GM12878 (cell line): Measurements from ENCODE around the gene ATG9B.

Experiments used
- GABPA ChIP-seq: IDR thresholded peaks from 2 replicates; pipeline ENCODE4 v1.6.1; 2014; ENCODE audit warnings: antibody characterized with exemption, low read depth, mild to moderate bottlenecking, inconsistent platforms
- SMC3 ChIP-seq: IDR thresholded peaks from 2 replicates; pipeline ENCODE4 v1.6.1; 2011; ENCODE audit warnings: low read length, improper control_type of control experiment, borderline replicate concordance
- SRF ChIP-seq, 2 experiments: IDR thresholded peaks; 2 replicates each; pipeline ENCODE4 v1.6.1; 2011; ENCODE audit warnings: low read depth in 2 of 2, low read length in 2 of 2, mild to moderate bottlenecking in 1 of 2, moderate library complexity in 1 of 2
- TF ChIP-seq, protein P1 (sequence below), 3 experiments: IDR thresholded peaks in 2 of 3; conservative IDR thresholded peaks in 1 of 3; 2 replicates each; pipeline ENCODE4 v1.5.1; 2011; ENCODE audit warnings: low read depth in 3 of 3, low read length in 3 of 3, mild to moderate bottlenecking in 3 of 3, control low read depth in 2 of 3, moderate library complexity in 2 of 3, inconsistent platforms in 1 of 3, mixed read lengths in 1 of 3; ENCODE audit not compliant: control insufficient read depth in 2 of 3, insufficient read depth in 1 of 3; ENCODE audit errors: extremely low read depth in 1 of 3

DNA sequence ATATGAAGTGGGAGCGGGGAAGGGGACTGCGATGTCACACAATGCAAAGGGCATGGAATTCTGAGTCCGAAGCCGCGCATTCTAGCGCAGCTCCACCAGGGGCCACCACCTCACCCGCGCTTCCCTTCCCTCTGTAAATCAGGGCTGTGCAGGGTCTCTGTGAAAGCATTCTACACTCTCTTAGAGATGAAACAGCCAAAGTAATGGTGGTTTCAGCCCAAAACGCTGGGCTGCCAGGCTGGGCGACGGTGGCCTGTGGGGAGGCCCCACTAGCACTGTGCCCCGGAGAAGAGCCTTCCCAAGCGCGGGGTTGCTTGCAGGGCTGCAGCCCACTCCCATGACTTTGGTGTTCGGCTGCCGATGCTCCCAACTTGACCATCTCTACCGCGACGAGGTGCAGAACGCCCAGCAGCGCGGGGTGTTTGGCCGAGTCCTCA is 11.4 kb downstream of the ATG9B start:
- TF ChIP-seq, protein P1, sequence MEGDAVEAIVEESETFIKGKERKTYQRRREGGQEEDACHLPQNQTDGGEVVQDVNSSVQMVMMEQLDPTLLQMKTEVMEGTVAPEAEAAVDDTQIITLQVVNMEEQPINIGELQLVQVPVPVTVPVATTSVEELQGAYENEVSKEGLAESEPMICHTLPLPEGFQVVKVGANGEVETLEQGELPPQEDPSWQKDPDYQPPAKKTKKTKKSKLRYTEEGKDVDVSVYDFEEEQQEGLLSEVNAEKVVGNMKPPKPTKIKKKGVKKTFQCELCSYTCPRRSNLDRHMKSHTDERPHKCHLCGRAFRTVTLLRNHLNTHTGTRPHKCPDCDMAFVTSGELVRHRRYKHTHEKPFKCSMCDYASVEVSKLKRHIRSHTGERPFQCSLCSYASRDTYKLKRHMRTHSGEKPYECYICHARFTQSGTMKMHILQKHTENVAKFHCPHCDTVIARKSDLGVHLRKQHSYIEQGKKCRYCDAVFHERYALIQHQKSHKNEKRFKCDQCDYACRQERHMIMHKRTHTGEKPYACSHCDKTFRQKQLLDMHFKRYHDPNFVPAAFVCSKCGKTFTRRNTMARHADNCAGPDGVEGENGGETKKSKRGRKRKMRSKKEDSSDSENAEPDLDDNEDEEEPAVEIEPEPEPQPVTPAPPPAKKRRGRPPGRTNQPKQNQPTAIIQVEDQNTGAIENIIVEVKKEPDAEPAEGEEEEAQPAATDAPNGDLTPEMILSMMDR (IDR thresholded peaks at IDR 0.05 in 2 of 3, conservative IDR thresholded peaks at IDR 0.05 in 1 of 3; ENCODE audit: control insufficient read depth in 2 of 3, extremely low read depth in 1 of 3, insufficient read depth in 1 of 3, low read depth in 3 of 3, low read length in 3 of 3) = peak; percentile 36 to 42 (median 38); a peak in 5 of 6 replicates
- TF ChIP-seq GABPA = no peak
- TF ChIP-seq SMC3 = no peak; the same call in 1 of the 2 replicates
- TF ChIP-seq SRF (IDR thresholded peaks at IDR 0.05; ENCODE audit: low read depth in 2 of 2, low read length in 2 of 2) = no peak
